ENCODE results near the gene EPN2. TPM values are rescaled to one million over a fixed set of nuclear protein-coding genes. Genes with fewer than 3 reads are reported as not detected.

Gene EPN2
- total and polyA plus RNA-seq, 4 donors = 5.6 to 23.8 (median 12.2) TPM

- H3K9ac ChIP-seq (ENCODE audit: low read depth in 1 of 2, low read length in 2 of 2) = peak within 1 kb of the TSS; percentile 71 to 89
- H3K4me3 ChIP-seq (ENCODE audit: low read depth in 1 of 3, low read length in 3 of 3) = peak within 1 kb of the TSS; percentile 82 to 92 (median 86)
- H3K27ac ChIP-seq (ENCODE audit: low read depth in 1 of 2, low read length in 2 of 2) = peak within 1 kb of the TSS; percentile 95 to 97
- H3K36me3 ChIP-seq (ENCODE audit: control insufficient read depth in 4 of 4, insufficient read depth in 3 of 4, low read depth in 1 of 4, low read length in 3 of 4) = peaks cover 4 to 16% (median 9%) of the 10 kb centered on the region in 4 donors
- TF ChIP-seq RAD21 (IDR thresholded peaks at IDR 0.05) (no peak), NR2F2 (IDR thresholded peaks at IDR 0.05) (peak; percentile 11), HNF4A (conservative IDR thresholded peaks at IDR 0.05) (no peak), MAX (IDR thresholded peaks at IDR 0.05) (no peak)
- 16% methylated on average over 69 of the region's 69 CpGs for WGBS
- DNase-seq (ENCODE audit: low spot score) = no peak
- peaks cover 6 to 23% (median 14%) of the 10 kb centered on the region in 4 donors for H3K4me1 ChIP-seq (ENCODE audit: control insufficient read depth in 4 of 4, insufficient read depth in 4 of 4, low read length in 3 of 4)
- no peaks in the 10 kb centered on the region for H3K9me3 ChIP-seq (ENCODE audit: control insufficient read depth in 4 of 4, low read length in 3 of 4)
- no peaks in the 10 kb centered on the region for H3K27me3 ChIP-seq (ENCODE audit: control insufficient read depth in 4 of 4, insufficient read depth in 4 of 4, low read length in 3 of 4)
Measured at GRCh38 chr17:19378416-19379360, 141.5 kb downstream of the EPN2 start, which contains the start of gene MAPK7. Gene MAPK7 (plus strand): TSS chr17:19378498. CDS start chr17:19378901, 403 bp downstream.

DNA sequence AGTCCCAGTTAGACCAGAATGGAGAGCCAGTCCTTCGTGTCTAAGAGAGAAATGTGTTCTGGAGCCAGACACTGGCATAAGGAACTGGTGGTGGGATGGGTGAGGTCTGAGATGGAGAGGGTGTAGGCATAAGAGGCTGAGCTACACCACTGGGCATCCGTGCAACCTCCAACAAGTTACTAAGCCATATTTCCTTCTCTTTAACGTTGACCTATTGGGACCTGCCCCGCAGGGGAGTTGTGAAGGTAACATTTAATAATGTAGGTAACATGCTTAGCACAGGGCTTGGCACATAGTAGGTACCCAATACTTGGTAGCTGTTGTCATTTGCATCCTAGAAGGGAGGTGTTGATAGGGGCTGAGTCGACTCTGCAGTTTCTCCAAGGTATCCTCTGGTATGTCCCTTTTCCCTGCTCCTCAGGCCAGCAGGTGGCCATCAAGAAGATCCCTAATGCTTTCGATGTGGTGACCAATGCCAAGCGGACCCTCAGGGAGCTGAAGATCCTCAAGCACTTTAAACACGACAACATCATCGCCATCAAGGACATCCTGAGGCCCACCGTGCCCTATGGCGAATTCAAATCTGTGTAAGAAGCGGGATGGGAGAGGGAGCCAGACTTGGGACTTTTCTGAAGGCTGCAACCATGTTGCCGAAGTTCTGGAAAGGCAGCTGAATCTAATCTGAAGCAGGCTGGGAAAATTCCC is 142.3 kb downstream of the EPN2 start:
- Histone ChIP-seq H3K36me3 (ENCODE audit: control insufficient read depth in 4 of 4, insufficient read depth in 3 of 4, low read depth in 1 of 4, low read length in 3 of 4) (peaks cover 6 to 22% (median 10%) of the 10 kb centered on the region in 4 donors), H3K9me3 (ENCODE audit: control insufficient read depth in 4 of 4, low read length in 3 of 4) (no peaks in the 10 kb centered on the region), H3K27ac (ENCODE audit: low read depth in 1 of 2, low read length in 2 of 2) (no peak overlapping the region), H3K27me3 (ENCODE audit: control insufficient read depth in 4 of 4, insufficient read depth in 4 of 4, low read length in 3 of 4) (no peaks in the 10 kb centered on the region), H3K4me1 (ENCODE audit: control insufficient read depth in 4 of 4, insufficient read depth in 4 of 4, low read length in 3 of 4) (peaks cover 6 to 23% (median 14%) of the 10 kb centered on the region in 4 donors), H3K9ac (ENCODE audit: low read depth in 1 of 2, low read length in 2 of 2) (no peak overlapping the region), H3K4me3 (ENCODE audit: low read depth in 1 of 3, low read length in 3 of 3) (peak overlapping the region in 2 of 3 donors; percentile 65 to 86)
- WGBS = 89% methylated on average over 13 of the region's 13 CpGs
- DNase-seq (ENCODE audit: low spot score) = no peak
- TF ChIP-seq NR2F2 (IDR thresholded peaks at IDR 0.05) (no peak), RXRA (IDR thresholded peaks at IDR 0.05) (no peak), HNF4G (IDR thresholded peaks at IDR 0.05) (no peak), EGR1 (IDR thresholded peaks at IDR 0.05; ENCODE audit: low read depth in 2 of 2) (no peak), MAX (IDR thresholded peaks at IDR 0.05) (no peak)
- TF ChIP-seq, protein P1, sequence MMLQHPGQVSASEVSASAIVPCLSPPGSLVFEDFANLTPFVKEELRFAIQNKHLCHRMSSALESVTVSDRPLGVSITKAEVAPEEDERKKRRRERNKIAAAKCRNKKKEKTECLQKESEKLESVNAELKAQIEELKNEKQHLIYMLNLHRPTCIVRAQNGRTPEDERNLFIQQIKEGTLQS (IDR thresholded peaks at IDR 0.05) = no peak
- TF ChIP-seq, protein P2, sequence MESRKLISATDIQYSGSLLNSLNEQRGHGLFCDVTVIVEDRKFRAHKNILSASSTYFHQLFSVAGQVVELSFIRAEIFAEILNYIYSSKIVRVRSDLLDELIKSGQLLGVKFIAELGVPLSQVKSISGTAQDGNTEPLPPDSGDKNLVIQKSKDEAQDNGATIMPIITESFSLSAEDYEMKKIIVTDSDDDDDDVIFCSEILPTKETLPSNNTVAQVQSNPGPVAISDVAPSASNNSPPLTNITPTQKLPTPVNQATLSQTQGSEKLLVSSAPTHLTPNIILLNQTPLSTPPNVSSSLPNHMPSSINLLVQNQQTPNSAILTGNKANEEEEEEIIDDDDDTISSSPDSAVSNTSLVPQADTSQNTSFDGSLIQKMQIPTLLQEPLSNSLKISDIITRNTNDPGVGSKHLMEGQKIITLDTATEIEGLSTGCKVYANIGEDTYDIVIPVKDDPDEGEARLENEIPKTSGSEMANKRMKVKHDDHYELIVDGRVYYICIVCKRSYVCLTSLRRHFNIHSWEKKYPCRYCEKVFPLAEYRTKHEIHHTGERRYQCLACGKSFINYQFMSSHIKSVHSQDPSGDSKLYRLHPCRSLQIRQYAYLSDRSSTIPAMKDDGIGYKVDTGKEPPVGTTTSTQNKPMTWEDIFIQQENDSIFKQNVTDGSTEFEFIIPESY (IDR thresholded peaks at IDR 0.05) = no peak
- TF ChIP-seq, protein P3, sequence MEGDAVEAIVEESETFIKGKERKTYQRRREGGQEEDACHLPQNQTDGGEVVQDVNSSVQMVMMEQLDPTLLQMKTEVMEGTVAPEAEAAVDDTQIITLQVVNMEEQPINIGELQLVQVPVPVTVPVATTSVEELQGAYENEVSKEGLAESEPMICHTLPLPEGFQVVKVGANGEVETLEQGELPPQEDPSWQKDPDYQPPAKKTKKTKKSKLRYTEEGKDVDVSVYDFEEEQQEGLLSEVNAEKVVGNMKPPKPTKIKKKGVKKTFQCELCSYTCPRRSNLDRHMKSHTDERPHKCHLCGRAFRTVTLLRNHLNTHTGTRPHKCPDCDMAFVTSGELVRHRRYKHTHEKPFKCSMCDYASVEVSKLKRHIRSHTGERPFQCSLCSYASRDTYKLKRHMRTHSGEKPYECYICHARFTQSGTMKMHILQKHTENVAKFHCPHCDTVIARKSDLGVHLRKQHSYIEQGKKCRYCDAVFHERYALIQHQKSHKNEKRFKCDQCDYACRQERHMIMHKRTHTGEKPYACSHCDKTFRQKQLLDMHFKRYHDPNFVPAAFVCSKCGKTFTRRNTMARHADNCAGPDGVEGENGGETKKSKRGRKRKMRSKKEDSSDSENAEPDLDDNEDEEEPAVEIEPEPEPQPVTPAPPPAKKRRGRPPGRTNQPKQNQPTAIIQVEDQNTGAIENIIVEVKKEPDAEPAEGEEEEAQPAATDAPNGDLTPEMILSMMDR (IDR thresholded peaks at IDR 0.05; ENCODE audit: low read depth, low read length, missing input control) = no peak

Data from liver (tissue), 9 donors.